ENCODE results near the gene PRKCB.
"Not testable (repeated sequence)": the region's sequence is repeated elsewhere in the genome, so short reads cannot be mapped to it uniquely, and the experiment has no call there.

PRKCB gene

DNA sequence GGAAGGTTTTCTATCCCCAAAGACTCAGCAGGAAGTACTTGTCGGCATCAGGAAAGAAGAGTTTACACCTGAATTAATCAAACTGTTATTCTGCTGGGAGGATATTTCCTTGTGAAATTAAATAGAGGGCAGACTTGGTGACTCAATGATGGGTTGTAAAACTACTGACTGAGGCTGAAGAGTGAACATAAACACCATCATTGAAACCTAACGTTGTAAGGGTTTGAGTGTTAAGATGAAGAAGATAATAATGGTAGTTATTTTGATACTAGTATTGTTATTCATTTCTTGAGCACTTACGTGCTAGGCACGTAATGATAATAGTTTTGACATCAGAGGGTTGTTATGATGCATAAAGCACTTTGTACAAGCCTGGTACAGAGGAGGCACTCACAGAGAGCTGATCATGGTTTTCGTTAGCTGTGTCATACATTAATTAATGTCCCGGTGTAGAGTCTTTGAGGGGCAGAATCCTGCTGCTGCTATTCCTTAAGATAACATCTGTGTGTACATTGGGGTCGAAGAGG, 356.2 kb downstream of the PRKCB start:
- DNase-seq = no peak

DNA sequence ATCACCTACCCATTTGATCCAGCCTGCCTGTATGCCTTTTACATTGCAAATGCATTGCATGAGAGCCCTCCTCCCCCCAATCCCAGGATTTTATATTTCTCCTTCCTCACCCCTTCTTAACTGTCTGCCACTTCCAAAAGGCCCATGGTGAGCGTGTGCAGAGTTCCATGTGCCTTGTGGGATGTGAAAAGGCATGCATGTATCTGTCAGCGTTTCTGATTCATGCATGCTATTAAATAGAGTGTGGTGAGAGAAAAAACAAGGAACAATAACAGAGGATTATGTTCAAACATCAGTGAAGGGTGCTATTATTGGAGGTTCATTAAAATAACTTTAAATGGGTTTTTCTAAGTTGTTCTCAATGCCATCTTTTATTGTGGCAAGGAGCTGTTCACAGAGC, 359.4 kb downstream of the PRKCB start:
- DNase-seq = no peak

DNA sequence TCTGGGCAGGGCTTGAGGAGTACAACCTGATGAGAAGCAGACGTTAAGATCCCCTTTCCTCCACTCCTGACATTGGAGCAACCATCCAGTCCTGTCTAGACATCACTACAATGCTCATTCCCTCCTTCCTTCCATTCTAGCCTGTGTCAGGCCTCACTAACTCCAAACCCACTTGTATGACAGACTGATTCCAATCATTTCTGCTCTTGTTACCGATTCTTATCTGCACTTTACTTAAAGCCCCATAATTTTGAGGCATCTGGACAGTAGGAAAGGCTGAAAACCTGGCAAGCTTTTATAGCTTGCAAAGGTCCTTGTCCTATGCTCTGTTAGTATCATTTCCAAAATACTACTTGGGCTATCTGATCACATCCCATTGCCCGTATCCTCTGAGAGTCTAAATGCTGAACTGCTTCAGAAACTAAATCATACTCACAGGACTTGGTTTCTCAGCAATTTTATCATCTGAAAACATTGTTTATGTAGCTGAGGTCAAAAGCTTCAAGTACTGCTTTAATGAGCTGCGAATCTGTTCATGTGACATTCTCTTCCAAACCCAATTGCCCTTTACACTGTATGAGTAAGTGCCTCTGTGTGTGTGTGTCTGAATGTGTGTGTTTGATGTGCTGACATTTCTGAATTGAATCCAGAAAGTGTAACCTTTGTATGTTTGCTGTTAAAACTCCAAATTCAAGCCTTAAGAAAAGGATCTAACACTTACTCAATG, 363.2 kb downstream of the PRKCB start:
- DNase-seq = no peak

DNA sequence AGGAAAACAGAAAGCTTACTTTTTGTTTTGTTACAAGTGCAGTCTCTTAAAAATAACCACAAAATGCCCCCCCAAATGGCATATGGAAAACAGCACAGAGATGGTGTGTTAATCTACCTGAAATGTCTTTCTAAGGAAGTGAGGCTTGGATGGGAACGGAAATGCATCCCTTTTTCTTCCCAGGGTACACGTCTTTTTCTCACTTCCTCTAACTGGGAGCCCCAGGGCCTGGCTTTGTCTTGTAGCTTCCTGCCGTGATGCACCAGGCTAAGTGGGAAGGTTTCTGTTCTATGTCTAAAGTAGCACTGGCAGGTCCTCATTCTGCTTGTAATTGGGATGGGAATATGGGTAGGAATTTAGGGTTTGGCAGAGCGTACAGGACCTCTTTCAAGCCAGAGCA, 367.9 kb downstream of the PRKCB start:
- DNase-seq = no peak

DNA sequence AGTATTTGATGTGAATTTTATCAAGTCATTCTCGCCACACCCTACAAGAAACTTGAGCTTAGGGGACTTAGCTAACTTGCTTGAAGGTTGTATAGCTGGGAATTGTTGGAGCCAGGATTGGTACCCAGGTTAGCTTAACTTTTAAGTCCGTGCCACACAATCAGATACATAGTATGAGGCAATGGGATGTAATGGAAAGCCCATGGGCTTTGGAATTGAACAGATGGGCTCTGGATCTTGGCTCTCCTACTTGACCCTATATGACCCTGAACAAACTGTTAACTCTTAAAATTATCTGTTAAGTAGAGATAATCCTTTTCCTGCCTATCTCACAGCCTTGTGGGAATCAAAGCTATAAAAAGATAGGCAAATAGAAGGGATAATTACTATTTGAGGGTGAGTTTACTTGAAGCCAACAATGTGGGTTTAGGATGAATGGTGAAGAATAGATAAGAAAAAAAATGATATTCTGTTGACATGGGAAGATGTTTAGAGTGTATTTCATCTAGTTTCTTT, 368.4 kb downstream of the PRKCB start:
- no peak for DNase-seq

DNA sequence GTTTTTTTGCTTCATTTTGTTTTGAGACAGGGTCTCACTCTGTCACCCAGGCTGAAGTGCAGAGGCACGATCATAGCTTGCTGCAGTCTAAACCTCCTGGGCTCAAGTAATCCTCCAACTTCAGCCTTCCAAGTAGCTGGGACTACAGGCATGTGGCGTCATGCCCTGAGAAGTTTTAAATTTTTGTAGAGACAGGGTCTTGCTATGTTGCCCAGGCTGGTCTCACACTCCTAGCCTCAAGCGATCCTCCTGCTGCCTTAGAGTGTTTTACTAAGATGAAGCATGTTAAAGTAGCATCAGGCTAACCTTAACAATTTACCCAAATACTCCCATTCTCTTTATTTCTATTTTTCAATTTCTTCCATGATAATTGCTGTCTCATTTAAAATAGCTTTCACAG, 371.1 kb downstream of the PRKCB start:
- no peak for DNase-seq

DNA sequence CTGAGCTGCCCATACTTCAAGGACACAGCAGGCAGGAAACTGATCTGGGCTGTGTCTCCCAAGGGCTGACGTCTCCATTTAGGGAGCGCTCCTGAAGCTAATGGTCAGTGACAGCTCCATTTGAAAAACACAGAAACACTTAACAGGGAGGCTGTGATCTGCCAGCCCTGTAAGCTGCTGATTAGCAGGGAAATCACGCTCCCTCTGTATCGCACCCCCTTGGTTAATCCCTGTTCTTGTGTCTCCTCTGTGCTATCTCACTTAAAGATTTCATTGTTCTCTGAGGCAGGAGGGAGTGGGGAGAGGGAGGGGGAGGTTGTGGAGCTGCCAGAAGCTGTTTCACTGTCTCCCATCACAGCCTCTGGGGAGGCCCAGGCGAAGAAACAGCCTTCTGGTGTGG, 372.9 kb downstream of the PRKCB start:
- no peak for DNase-seq

DNA sequence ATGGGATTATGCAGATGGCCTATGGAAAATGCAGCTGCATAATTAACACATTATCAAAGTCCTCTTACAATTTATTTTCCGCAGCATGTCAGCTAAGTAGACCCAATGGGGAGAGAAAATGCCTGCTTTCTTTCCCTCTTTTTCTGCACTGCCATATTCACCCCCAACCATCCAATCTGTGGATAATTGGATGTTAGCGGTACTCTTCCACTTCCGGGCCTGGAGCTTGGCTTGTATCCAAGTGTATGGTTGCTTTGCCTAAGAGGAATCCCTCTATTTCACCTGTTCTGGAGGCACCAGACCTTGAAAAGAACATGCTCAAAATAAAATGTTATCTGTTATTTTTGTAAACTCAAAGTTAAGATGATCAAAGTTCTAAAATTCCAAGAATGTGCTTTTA, 379.2 kb downstream of the PRKCB start:
- no peak for DNase-seq

DNA sequence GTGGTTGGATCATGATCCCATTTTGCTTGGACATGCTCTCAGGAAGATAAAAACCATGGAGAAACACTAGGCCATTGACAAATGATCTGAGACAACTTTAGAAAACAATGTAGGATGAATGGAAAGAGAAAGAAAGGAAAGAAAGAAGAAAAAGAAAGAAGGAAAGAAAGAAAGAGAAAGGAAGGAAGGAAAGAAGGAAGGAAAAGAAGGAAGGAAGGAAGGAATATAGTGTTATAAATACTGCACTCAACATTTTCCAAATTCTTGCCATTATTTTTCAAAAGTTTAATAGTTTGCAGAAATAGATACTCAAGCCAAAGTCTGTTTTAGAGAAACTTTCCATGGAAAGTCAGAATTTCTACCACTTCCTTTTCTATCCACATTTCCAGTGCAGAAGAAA, 381.2 kb downstream of the PRKCB start:
- no peak for DNase-seq

DNA sequence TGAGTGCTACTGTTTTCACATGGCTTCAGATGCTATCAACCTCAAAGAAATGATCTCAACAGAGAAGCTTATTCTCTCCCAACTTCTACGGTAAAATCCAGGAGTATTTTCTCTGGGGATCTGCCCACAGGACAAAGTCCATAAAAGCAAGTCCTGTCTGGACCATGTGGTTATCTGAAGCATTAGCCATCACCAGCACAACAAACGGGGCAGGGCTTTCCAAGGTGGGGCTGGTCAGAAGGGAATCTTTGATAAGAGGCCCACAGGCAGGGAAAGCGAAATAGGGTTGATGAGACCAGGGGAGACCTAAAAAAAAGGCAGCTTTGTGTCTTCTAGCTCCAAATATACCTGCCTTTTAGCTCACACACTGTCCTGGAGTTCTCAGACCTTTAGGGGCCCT, 381.7 kb downstream of the PRKCB start:
- no peak for DNase-seq

DNA sequence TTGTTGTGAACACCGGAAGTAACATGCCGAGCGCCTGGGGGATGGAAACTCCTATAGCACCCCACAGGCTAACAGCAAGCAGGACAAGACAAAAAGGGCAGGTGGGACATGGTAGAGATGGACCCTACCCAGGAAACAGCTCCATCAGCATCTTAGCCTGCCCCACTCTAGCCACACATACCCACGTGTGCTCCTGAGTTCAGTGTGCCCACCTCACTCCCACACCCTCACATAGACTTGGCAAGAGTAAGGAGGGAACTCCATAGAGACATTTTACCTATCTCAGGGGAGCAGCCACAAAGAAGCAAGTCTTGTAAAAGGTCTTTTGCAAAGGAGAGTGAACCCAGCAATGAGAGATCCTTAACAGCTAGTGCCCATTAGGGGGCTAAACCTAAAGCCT, 382.5 kb downstream of the PRKCB start:
- no peak for DNase-seq

DNA sequence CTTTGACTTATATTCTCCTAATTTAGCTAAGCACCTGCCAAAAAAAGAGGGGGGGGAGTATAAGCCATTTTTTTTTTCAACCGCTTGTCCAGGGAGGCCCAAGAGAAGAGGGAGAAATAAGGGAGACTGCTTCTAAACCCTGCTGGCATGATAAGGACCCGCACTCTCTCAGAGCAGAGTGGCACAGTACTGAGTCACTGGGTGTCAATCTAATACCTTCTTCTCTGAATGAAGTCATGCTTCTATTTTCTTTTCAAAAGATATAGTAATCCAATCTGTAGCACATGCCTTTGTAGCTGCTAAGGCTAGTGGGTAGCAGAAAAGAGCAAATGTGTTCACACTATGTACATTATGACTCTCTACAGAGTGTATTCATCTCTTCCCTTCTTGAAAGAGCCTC, 385.4 kb downstream of the PRKCB start:
- DNase-seq = no peak

DNA sequence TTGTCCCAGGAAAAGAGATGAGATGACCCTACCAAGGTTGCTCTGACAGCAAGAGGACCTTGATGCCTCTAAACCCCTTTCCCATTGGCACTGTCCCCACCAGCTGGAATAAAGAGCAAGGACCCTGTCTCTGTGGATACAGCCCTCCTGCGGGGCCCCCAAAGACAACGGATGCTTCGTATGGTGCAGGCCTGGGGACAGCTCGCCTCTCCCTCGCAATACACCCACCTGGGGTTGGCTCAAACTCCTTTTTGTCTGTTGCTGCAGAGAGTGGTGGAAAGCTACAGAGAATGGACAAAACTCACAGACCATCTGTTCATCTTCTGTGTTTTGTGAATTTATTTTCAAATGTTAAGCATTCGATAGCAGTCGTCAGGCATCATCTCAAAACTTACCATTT, 392.7 kb downstream of the PRKCB start:
- DNase-seq = no peak

DNA sequence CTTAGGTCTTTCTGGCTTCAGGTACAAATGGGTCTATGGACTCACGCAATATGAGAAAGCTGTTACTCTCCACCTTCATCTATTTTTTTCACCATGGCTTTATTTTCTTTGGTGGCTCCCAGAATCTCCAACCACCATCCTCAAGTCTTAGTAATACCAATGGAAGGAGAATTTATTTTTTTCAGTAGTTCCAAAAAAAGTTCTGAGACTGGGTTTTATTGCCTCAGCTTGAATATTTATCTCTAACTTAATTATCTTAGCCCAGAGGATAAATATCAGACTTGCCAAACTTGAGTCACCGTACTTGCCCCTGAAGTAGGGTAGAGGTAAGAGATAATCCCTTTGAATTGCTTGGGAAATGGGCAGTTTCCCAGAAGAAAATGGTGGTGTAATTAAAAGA, 397.2 kb downstream of the PRKCB start:
- no peak for DNase-seq

DNA sequence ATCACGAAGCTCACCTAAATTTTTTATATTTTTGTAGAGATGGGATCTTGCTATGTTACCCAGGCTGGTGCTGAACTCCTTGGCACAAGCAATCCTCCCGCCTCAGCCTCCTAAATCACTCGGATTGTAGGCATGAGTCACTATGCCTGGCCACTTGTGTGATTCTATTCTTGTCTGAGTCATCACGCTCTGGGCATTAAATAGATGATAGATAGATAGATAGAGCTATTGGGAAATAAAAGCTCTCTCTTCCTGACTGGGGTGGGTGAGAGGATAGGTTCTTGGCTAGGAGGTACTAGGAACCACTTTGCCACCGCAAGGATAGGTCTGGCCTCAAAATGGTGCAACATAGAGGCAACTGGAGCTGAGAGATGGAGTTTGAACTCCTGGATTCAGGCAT, 399.0 kb downstream of the PRKCB start:
- no peak for DNase-seq

DNA sequence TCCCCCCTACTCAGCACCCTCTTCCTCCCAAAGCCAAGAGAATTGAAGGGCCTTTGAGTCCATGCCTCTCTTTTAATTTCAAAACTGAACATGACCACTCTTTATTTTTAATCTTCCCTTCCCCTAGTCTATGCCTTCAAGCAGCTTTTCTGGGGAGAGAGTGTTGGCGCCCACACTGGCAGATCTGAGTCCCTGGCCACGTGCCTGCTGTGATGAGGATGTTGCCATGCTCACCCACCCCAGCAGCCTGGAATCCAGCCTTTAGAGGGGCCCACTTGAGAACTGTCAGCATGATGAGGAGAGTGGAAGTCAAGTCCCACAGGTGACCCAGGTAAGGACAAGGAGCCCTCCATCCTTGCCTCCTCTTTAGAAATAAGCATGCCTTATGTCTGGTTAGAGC, 400.0 kb downstream of the PRKCB start:
- DNase-seq = no peak

DNA sequence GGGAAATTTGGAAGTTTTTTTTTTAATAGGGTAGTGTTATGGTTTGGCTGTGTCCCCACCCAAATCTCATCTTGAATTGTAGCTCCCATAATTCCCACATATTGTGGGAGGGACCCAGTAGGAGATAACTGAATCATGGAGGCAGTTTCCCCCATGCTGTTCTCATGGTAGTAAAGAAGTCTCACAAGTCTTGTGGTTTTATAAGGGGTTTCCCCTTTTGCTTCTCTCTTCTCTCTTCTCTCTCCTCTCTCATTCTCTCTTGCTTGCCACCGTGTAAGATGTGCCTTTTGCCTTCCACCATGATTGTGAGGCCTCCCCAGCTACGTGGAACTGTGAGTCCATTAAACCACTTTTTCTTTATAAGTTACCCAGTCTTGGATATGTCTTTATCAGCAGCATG, 403.1 kb downstream of the PRKCB start:
- not testable (repeated sequence) for DNase-seq

DNA sequence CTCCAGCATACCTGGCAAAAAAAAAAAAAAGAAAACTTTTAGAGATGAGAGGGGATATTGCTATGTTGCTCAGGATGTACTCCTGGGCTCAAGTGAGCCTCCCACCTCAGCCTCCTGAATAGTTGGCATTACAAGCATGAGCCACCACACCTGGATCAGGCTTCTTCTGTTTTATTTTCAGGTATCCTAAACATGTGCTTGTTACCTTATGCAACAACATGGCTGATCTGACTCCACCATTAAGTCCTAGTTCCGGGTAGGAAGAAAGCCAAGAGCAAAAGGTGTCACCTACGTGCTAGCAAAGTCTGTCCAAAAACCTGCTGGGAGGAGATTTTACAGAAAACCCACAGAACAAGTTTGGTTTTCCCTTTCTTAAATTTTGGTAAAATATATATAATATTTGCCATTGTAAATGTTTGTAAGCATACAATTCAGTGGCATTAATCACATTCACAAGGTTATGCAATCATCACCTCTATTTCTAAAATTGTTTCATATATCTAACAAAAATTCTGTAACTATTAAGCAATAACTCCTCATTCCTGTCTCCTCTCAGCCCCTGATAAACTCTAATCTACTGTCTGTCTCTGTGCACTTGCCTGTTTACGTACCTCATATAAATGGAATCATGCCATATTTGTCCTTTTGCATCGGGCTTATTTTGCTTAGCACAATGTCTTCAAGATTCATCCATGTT, 411.3 kb downstream of the PRKCB start:
- DNase-seq = no peak

DNA sequence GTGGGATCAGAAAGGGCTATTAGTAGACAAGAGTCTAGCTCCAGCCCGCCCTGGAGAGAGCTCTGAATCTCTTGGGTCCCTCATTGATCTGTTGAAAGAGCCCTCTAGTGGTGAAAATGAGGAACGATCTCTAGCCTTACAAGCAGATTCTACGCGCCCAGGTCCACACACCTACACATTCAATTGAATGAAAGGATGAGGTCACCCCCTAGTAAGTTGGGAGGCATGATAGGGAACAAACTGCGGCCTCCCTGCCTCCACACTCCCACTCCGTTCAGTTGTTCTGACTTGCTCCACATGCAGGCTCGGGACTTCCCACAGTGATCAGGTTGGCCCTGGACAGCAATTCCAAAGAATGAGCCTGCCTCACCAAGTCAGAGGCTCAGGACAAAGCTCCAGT, 417.4 kb downstream of the PRKCB start:
- peak; percentile 48 for DNase-seq

DNA sequence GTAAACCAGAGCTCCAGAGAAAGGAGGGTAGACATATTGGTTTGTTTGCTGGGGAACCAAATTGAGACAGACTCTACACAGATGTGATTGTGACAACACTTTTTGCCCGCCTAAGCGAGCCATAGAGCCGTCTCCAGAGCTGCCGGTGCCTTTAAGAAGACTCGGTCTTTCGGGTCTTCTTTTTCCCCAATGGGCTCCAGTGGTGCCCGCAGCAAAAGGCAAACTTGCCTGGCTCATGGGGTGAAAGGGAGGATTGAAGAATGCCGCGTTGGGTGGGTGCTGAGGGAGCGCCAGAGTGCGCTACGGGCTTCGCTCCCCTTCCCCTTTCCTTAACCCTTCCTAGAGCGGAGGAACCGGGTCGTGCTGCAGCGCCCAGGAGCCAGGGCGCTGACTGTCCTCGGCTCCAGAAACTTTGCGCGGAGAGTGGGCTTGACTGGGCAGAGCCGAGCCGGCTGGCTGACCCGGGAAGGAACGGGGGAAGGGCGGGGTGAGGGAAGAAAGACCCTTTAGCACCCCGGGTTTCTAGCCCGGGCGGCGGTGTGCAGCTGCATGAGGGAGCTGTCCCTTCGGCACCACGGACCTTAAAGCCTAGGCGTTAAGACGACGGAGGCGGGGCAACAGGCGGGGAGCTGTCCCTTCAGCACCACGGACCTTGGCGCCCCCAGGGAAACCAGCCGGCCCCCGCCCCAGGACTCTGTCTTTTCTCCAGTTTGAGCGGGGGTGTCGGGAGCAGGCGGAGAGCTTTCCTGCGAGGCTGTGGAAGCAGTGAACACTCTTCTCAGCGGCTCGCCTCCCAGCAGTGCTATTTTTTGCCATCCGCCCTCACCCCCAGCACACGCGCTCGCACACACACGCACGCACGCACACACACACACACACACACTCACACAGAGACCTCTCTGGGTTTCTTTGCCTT, 419.9 kb downstream of the PRKCB start, which contains the start of gene CACNG3:
CACNG3 (plus strand) TSS at position 880 of the 916 bp plus-strand sequence. CDS start 420 bp downstream, outside the sequence.
- DNase-seq = peak; percentile 81

DNA sequence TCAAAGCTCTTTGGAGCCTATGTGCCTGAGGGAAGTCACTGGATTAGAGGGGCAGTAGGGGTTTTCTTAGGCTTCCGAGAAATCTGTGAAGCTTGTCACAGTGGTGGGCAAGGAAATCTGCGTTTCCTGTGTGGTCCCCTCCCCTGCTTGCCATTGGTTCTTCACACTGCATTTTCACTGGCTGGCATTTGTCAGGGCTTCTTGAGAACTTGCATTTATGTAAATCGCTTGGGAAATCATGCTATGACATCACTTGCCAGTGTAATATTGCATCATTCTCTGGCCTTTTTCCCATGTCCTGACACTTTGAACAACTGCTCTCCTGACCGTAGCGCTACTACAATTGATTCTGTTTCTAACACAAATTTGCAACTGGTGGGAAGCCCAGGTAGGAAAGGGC, 422.2 kb downstream of the PRKCB start:
- DNase-seq = no peak

DNA sequence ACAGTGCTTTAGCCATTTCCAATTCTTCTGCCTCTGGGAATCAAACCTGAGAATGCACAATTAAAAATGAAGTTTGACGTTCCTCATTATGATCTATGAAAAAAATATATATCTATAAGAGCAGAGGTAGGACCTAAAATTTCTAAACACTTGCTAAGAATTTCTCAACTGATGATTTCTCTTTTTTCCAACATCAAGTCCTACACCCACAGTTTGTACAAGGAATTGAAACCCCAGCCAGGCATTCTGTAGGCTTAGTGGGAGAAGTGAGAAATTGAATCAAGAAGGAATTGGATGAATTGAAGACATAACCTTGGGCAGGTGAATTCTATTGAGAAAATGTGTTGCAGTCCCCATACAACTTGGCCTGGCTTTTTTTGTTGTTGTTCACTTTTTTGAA, 423.0 kb downstream of the PRKCB start:
- no peak for DNase-seq

DNA sequence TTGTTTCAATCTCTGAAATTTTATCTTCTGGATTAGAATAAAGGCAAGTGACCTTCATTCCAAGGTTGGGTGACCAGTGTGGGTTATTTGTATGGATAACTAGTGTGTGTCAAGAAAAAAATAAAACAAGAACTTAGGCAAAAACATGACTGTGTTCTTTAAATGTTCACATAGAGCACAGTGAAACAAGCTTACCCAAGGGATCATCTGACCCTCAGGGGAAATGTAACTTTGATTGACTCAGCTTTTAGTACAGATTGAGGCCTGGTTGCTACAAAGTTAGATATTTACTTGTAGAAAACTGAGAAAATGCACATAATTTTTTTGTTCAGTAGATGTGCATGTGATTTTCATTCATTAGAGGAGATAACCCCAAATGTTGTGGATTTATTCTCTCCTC, 427.0 kb downstream of the PRKCB start:
- no peak for DNase-seq
